Measurements from ENCODE around the gene EIF2AK2.

DNA sequence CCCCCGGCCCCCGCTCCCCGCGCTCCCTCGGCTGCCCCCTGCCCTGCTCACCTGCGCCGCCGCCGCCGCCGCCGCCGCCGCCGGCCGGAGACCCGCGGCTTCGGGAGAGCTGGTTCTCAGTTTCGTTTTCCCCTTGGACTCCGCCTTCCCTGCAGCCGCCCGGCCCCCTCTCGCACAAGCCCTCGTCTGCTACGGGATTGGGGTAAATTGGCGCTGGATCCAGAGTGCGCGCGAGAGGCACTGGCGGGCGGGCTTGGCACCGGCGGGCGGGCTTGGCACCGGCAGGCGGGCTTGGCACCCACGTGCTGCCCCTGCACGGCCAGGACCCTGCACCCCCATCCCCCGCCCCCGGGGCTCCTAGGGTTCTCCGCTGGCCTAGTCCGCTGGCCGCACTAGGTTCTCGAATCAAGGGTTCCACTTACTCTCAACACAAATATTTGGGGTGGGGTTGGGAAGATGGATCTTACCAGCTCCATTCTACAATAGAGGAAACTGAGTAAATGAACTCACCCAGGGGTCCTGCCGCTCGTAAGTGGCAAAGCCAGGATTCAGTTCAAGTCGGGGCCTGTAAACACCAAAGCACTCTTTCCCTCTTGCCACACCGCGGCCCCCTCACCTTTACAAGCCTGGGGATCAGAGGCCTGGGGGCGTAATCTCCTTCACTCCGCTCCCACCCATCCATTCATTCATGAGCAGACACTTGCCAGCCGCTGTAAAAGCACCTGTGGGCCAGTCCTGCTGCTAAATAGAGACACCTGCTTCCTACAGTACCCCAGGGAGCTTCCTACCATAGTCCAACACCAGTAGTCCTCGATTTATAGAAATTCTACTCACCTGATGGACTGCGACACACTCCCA, at the start of gene EIF2AK2:
- TF ChIP-seq TCF4 (CRISPR knock-in tag; IDR thresholded peaks at IDR 0.05; ENCODE audit: borderline replicate concordance) = no peak
- no peak for TF ChIP-seq BACH2 (CRISPR knock-in tag; IDR thresholded peaks at IDR 0.05; ENCODE audit: borderline replicate concordance)
- TF ChIP-seq ARNTL (CRISPR knock-in tag; IDR thresholded peaks at IDR 0.05; ENCODE audit: borderline replicate concordance, low read depth) = no peak
- TF ChIP-seq ISL1 (CRISPR knock-in tag; IDR thresholded peaks at IDR 0.05) = 0 out of 2 replicates have a peak, but pooled peaks have one; percentile 17
